ENCODE measurements around the gene NEIL3. TPM values are rescaled to one million over a fixed set of nuclear protein-coding genes. Genes with fewer than 3 reads are reported as not detected.

NEIL3 gene, protein sequence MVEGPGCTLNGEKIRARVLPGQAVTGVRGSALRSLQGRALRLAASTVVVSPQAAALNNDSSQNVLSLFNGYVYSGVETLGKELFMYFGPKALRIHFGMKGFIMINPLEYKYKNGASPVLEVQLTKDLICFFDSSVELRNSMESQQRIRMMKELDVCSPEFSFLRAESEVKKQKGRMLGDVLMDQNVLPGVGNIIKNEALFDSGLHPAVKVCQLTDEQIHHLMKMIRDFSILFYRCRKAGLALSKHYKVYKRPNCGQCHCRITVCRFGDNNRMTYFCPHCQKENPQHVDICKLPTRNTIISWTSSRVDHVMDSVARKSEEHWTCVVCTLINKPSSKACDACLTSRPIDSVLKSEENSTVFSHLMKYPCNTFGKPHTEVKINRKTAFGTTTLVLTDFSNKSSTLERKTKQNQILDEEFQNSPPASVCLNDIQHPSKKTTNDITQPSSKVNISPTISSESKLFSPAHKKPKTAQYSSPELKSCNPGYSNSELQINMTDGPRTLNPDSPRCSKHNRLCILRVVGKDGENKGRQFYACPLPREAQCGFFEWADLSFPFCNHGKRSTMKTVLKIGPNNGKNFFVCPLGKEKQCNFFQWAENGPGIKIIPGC
- 10 to 100 TPM in 1 of 2 donors, 1 to 10 TPM in 1; 5.9 to 11.8 TPM for total RNA-seq

DNA sequence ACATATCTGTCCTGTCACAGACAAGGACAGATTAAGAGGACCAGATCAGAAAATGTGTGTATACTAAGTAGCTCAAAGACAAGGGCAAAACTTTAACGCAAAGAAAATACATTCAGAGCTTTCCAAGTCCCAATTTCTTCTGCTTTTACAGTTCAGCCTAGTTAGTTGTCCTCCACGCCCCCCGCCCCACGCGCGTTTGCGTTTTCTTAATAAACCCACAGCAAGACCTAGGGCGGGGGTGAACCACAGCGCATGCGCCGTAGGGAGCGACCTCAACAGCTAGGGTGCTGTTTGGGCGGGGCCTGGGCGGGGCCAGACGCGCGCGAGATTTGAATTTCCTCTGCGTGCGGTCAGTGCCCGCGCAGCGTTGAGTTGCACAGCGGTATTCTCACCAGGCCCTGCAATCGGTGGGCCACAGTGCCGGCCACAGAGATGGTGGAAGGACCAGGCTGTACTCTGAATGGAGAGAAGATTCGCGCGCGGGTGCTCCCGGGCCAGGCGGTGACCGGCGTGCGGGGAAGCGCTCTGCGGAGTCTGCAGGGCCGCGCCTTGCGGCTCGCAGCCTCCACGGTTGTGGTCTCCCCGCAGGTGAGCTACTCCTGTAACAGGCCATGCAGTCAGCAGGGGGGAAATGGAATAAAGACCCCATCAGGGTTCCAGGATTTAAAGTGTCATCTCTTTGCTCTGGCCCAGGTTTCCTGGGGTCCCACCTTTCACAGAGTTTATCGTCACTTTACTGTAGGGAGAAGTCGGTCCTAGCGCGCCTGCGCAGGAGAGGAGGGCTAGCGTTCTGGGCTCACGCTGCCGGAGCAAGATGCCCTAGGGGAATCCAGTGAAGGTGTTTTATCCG lies at the start of gene NEIL3:
Gene NEIL3, plus strand, starts transcription at position 353 of the 850 bp plus-strand sequence. Its CDS starts 80 bp downstream, at position 433.
- Mint-ChIP-seq H3K36me3 (no peaks in the 10 kb centered on the region), H3K27ac (peak within 1 kb of the TSS; percentile 24 to 84), H3K4me1 (ENCODE audit: low read depth in 2 of 2) (peaks cover 7 to 17% of the 10 kb centered on the region in 2 donors), H3K27me3 (no peaks in the 10 kb centered on the region), H3K4me3 (peak within 1 kb of the TSS; percentile 97), H3K9me3 (no peaks in the 10 kb centered on the region)
- peak; percentile 89 for DNase-seq (ENCODE audit: low spot score)
- peak; percentile 92 to 96 for ATAC-seq

DNA sequence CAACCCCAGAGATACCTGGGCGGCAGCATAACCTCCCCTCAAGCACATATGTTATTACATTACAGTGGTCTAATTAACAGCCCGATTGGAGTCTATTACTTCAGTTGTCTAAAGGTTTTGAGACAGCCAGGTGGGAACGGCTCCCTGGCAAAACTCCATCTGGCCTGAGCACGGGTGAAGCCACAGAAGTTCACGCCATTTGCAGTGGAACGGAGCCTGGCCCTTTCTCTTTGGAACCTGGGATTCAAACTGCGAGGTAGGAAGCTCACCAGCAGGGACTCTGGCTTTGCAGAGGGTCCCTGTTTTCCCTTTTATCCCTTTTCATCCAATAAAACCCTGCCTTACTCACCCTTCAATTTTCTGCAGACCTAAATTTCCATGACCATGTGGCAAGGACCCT lies 45.9 kb upstream of the NEIL3 start:
- Mint-ChIP-seq H3K36me3 (no peaks in the 10 kb centered on the region), H3K9me3 (peaks cover 4% of the 10 kb centered on the region), H3K4me1 (ENCODE audit: low read depth in 2 of 2) (no peaks in the 10 kb centered on the region), H3K27ac (no peak overlapping the region), H3K4me3 (no peak overlapping the region), H3K27me3 (peaks cover 7% of the 10 kb centered on the region in 2 donors)
- DNase-seq (ENCODE audit: low spot score) (no peak), ATAC-seq (no peak)

DNA sequence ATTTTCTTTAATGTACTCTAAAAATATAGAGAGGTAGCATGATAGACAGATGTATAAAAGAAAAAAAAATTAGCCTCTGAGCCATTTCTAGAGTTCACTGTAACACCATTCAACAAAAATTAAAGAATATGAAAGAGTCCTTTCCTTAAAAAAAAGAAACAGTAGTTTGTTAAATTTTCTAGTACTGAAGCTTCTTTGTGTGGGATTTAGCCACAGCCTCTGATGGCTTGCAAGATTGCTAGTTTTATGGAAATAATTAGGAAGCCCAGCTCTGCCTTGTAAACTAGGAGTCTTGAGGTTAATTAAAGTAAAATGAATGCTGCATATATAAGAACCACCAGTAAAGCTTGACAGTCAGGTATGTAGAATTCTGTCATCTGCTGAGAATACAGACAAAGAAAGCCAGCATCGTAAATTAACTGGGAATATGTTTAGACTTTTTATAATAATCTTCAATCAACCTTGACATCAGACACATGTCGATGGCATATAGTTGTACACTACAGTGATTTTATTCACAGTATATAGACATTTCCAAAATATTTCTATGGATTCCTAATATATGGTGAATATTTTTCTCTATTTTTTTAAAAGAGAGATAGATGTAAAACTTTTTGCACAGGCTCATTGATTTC lies 44.8 kb upstream of the NEIL3 start:
- Mint-ChIP-seq H3K27me3 (peaks cover 5 to 7% of the 10 kb centered on the region in 2 donors), H3K4me1 (ENCODE audit: low read depth in 2 of 2) (no peaks in the 10 kb centered on the region), H3K36me3 (no peaks in the 10 kb centered on the region), H3K4me3 (no peak overlapping the region), H3K27ac (no peak overlapping the region), H3K9me3 (peaks cover 4% of the 10 kb centered on the region)
- DNase-seq (ENCODE audit: low spot score): no peak
- no peak for ATAC-seq

DNA sequence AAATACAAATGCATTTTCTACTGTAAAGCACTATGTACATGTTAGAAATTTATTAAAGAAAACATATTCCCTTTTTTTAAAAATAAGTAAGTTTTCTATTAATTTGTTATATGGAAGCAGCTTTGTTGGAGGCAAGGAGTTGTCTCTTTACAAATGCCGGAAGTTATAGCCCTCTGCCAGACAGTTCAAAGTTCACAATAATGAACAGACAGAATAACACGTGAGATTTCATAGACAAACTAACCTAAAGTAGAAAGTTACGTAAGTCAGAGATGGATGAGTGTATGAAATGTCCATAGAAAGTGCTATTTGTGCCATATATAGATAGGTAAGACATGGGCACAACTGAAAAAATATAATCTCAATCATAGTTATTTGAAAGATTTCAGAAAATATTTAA lies 43.9 kb upstream of the NEIL3 start:
- Mint-ChIP-seq H3K27ac (no peak overlapping the region), H3K4me3 (no peak overlapping the region), H3K27me3 (peaks cover 0 to 7% of the 10 kb centered on the region in 2 donors), H3K4me1 (ENCODE audit: low read depth in 2 of 2) (no peaks in the 10 kb centered on the region), H3K9me3 (no peaks in the 10 kb centered on the region), H3K36me3 (no peaks in the 10 kb centered on the region)
- no peak for ATAC-seq
- DNase-seq (ENCODE audit: low spot score): no peak

DNA sequence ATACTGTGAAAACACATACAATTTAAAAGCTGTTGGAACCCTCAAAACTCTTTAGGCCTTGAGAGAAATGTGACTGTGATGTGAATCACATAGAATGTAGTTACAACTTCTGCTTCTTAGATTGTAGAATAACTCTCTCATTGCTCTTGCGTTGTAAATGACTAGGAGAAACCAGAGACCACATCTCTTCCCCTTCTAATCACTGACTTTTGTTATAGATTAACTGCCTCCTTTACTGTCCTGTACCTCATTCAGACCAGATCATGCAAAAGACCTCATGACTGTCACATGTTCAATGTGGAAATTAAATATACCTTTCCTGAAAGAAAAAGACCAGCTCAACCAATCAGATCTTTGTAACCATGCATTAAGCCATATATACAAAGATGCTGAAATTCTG lies 43.2 kb upstream of the NEIL3 start:
- DNase-seq (ENCODE audit: low spot score) (no peak), ATAC-seq (no peak)
- H3K4me3 Mint-ChIP-seq: no peak overlapping the region
- H3K27me3 Mint-ChIP-seq: peaks cover 0 to 7% of the 10 kb centered on the region in 2 donors
- no peaks in the 10 kb centered on the region for H3K4me1 Mint-ChIP-seq (ENCODE audit: low read depth in 2 of 2)
- no peaks in the 10 kb centered on the region for H3K9me3 Mint-ChIP-seq
- H3K36me3 Mint-ChIP-seq: no peaks in the 10 kb centered on the region
- H3K27ac Mint-ChIP-seq: no peak overlapping the region

GRCh38 chr4:177267911-177268310 lies 41.8 kb upstream of the NEIL3 start:
- Mint-ChIP-seq H3K4me3 (no peak overlapping the region), H3K36me3 (no peaks in the 10 kb centered on the region), H3K9me3 (no peaks in the 10 kb centered on the region), H3K27me3 (peaks cover 0 to 7% of the 10 kb centered on the region in 2 donors), H3K27ac (no peak overlapping the region), H3K4me1 (ENCODE audit: low read depth in 2 of 2) (no peaks in the 10 kb centered on the region)
- DNase-seq (ENCODE audit: low spot score): no peak
- no peak for ATAC-seq

- no peak for ATAC-seq
Measured at GRCh38 chr4:177271091-177271490, 38.6 kb upstream of the NEIL3 start.

GRCh38 chr4:177271915-177272766 lies 37.5 kb upstream of the NEIL3 start:
- H3K9me3 Mint-ChIP-seq: no peaks in the 10 kb centered on the region
- ATAC-seq: no peak

More at GRCh38 chr4:177271091-177271490, 38.6 kb upstream of the NEIL3 start:
- no peaks in the 10 kb centered on the region for H3K36me3 Mint-ChIP-seq
- no peaks in the 10 kb centered on the region for H3K9me3 Mint-ChIP-seq
- no peaks in the 10 kb centered on the region for H3K4me1 Mint-ChIP-seq (ENCODE audit: low read depth in 2 of 2)
- H3K4me3 Mint-ChIP-seq: no peak overlapping the region
- H3K27ac Mint-ChIP-seq: no peak overlapping the region
- peaks cover 0 to 7% of the 10 kb centered on the region in 2 donors for H3K27me3 Mint-ChIP-seq
- DNase-seq (ENCODE audit: low spot score): no peak

DNA sequence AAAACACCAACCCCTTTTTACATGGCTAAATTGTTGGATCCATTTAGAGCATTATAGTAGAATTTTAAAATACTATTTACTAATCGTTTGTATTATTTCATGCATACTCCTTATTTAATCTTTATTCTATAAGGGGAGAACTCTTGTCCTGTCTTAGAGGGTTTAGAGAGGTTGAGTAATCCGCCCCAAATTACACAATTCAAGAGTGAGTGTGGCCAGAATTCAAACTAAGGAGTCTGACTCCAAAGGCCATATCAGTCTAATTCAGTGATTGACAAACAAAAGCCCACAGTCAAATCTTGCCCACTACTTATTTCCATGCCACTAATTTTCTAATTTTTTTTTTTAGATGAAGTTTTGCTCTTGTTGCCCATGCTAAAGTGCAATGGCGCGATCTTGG lies 33.7 kb upstream of the NEIL3 start:
- ATAC-seq (no peak), DNase-seq (ENCODE audit: low spot score) (no peak)
- Mint-ChIP-seq H3K27me3 (peaks cover 3 to 20% of the 10 kb centered on the region in 2 donors), H3K9me3 (no peaks in the 10 kb centered on the region), H3K4me3 (no peak overlapping the region), H3K27ac (no peak overlapping the region), H3K36me3 (no peaks in the 10 kb centered on the region), H3K4me1 (ENCODE audit: low read depth in 2 of 2) (no peaks in the 10 kb centered on the region)

More at GRCh38 chr4:177271915-177272766, 37.5 kb upstream of the NEIL3 start:
- no peak for DNase-seq (ENCODE audit: low spot score)
- Mint-ChIP-seq H3K36me3 (no peaks in the 10 kb centered on the region), H3K27me3 (no peaks in the 10 kb centered on the region), H3K4me1 (ENCODE audit: low read depth in 2 of 2) (no peaks in the 10 kb centered on the region), H3K4me3 (no peak overlapping the region), H3K27ac (no peak overlapping the region)

DNA sequence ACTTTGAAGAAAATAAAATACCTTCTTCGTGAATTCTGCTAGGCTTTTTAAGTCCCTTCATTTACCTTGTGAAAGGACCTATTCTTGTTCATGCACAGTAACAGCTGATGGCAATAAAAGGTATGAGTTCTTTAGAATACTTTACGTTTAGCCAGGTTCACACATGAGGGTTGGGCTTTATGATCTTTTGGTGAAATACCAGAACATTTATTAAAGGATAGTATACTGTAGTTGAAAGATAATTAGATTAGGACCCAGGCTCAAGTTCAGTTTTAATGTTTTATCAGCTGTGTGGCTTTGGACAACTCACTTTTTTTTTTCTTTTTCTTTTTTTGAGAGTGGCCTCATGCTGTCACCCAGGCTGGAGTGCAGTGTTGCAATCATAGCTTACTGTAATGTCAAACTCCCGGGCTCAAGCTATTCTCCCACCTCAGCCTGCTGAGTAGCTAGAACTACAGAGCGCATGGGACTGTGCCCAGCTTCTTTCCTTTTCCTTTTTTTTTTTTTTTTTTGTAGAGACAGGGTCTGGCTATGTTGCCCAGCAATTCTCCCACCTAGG lies 28.2 kb upstream of the NEIL3 start:
- H3K36me3 Mint-ChIP-seq: no peaks in the 10 kb centered on the region
- no peak overlapping the region for H3K27ac Mint-ChIP-seq
- no peak for ATAC-seq
- H3K27me3 Mint-ChIP-seq: peaks cover 3 to 21% of the 10 kb centered on the region in 2 donors
- DNase-seq (ENCODE audit: low spot score): no peak
- no peaks in the 10 kb centered on the region for H3K9me3 Mint-ChIP-seq
- no peak overlapping the region for H3K4me3 Mint-ChIP-seq
- H3K4me1 Mint-ChIP-seq (ENCODE audit: low read depth in 2 of 2): no peaks in the 10 kb centered on the region

DNA sequence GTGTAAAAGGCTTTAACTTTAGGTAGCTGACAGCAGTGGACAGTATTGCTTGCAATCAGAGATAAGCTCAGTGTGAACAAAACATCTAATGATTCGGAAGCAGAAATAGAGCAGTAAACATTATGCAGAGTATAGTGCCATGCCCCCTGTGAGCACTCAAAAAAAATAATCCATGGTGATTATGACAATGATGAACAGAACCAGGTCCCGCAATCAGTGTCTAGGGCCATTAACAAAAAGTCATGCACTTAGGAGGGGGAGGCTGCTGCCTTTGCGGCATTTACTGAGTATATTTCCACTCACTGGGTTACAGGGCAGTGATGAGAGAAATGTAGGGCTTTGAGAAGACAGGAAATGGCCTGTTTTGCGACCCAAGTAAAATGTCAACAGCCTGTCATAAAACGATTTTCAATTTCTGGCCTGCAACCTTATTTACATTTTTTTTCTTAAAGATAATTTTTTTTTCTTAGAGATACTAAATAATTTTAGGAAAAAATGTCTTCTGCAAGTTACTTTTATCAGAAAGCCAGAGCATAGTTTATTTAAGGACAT lies 27.3 kb upstream of the NEIL3 start:
- ATAC-seq (no peak), DNase-seq (ENCODE audit: low spot score) (no peak)
- H3K27ac Mint-ChIP-seq: no peak overlapping the region
- H3K4me1 Mint-ChIP-seq (ENCODE audit: low read depth in 2 of 2): no peaks in the 10 kb centered on the region
- H3K9me3 Mint-ChIP-seq: no peaks in the 10 kb centered on the region
- peaks cover 3 to 21% of the 10 kb centered on the region in 2 donors for H3K27me3 Mint-ChIP-seq
- no peaks in the 10 kb centered on the region for H3K36me3 Mint-ChIP-seq
- H3K4me3 Mint-ChIP-seq: no peak overlapping the region

GRCh38 chr4:177283167-177283566 lies 26.5 kb upstream of the NEIL3 start:
- Mint-ChIP-seq H3K4me3 (no peak overlapping the region), H3K27me3 (peaks cover 3 to 21% of the 10 kb centered on the region in 2 donors), H3K4me1 (ENCODE audit: low read depth in 2 of 2) (no peaks in the 10 kb centered on the region), H3K36me3 (no peaks in the 10 kb centered on the region), H3K27ac (no peak overlapping the region), H3K9me3 (no peaks in the 10 kb centered on the region)
- ATAC-seq (no peak), DNase-seq (ENCODE audit: low spot score) (no peak)

All from natural killer cell treated with Interleukin-12 subunit alpha and Interleukin-12 subunit beta and Interleukin-15 and Interleukin-18, amount 100 ng/mL, for 72 hours (primary cell).